Astrocyte (in vitro differentiated cells and primary cell): Measurements from ENCODE around the gene FHL3. TPM values are rescaled to one million over a fixed set of nuclear protein-coding genes. Genes with fewer than 3 reads are reported as not detected.
A peak's percentile ranks its signal among the peaks of the same experiment; 100 is the strongest.

ENCODE experiments used
- DNase-seq: peaks from one replicate; pipeline ENCODE4 v3.0.0-alpha.2; 2010; ENCODE audit warnings: low read depth
- FAIRE-seq: peaks from 2 replicates; lab custom pipeline; 2011; peaks lifted over from hg19 to GRCh38; lab: Jason Lieb, UNC
- H2AFZ ChIP-seq: 2 replicates; pipeline ENCODE4 v1.6.0; 2012; ENCODE audit warnings: low read depth, low read length, inconsistent platforms
- H3K27ac ChIP-seq: 2 replicates; pipeline ENCODE4 v1.5.1; 2011; ENCODE audit warnings: low read depth, low read length, inconsistent platforms
- H3K27me3 ChIP-seq: 2 replicates; pipeline ENCODE4 v1.6.0; 2011; ENCODE audit warnings: low read length, inconsistent platforms; ENCODE audit not compliant: insufficient read depth
- H3K36me3 ChIP-seq: 2 replicates; pipeline ENCODE4 v1.5.1; 2011; ENCODE audit warnings: low read length, inconsistent platforms; ENCODE audit not compliant: insufficient read depth
- H3K4me1 ChIP-seq: 2 replicates; pipeline ENCODE4 v1.5.1; 2011; ENCODE audit warnings: low read length, inconsistent platforms; ENCODE audit not compliant: insufficient read depth
- H3K4me2 ChIP-seq: 2 replicates; pipeline ENCODE4 v1.6.0; 2012; ENCODE audit warnings: low read length, inconsistent platforms
- H3K4me3 ChIP-seq: 2 replicates; pipeline ENCODE4 v1.5.1; 2011; ENCODE audit warnings: low read depth, mild to moderate bottlenecking, low read length, inconsistent platforms; ENCODE audit not compliant: insufficient read depth
- H3K79me2 ChIP-seq: 2 replicates; pipeline ENCODE4 v1.6.0; 2012; ENCODE audit warnings: mild to moderate bottlenecking, low read length, inconsistent platforms; ENCODE audit not compliant: insufficient read depth
- H3K9ac ChIP-seq: 2 replicates; pipeline ENCODE4 v1.6.0; 2012; ENCODE audit warnings: mild to moderate bottlenecking, low read length, inconsistent platforms
- H3K9me3 ChIP-seq: 2 replicates; pipeline ENCODE4 v1.5.1; 2012; ENCODE audit warnings: low read depth, mild to moderate bottlenecking, low read length, inconsistent platforms; ENCODE audit not compliant: insufficient read depth
- H4K20me1 ChIP-seq: 2 replicates; pipeline ENCODE4 v1.6.0; 2012; ENCODE audit warnings: low read length, inconsistent platforms; ENCODE audit not compliant: insufficient read depth
- H3K27ac Mint-ChIP-seq: one replicate; pipeline ENCODE4 v1.8.0; 2021; ENCODE audit warnings: mild to moderate bottlenecking, mixed read lengths; ENCODE audit not compliant: unreplicated experiment
- H3K27me3 Mint-ChIP-seq: one replicate; pipeline ENCODE4 v1.8.0; 2021; ENCODE audit warnings: low read depth, mixed read lengths; ENCODE audit not compliant: unreplicated experiment
- H3K36me3 Mint-ChIP-seq: one replicate; pipeline ENCODE4 v1.8.0; 2021; ENCODE audit warnings: low read depth, mixed read lengths; ENCODE audit not compliant: unreplicated experiment
- H3K4me1 Mint-ChIP-seq: one replicate; pipeline ENCODE4 v1.8.0; 2021; ENCODE audit warnings: low read depth, mixed read lengths; ENCODE audit not compliant: unreplicated experiment
- H3K4me3 Mint-ChIP-seq: one replicate; pipeline ENCODE4 v1.8.0; 2021; ENCODE audit warnings: mild to moderate bottlenecking, moderate library complexity, mixed read lengths; ENCODE audit not compliant: unreplicated experiment
- H3K9me3 Mint-ChIP-seq: one replicate; pipeline ENCODE4 v1.8.0; 2021; ENCODE audit warnings: mild to moderate bottlenecking, mixed read lengths; ENCODE audit not compliant: unreplicated experiment
- CTCF ChIP-seq: IDR thresholded peaks from 2 replicates; pipeline ENCODE4 v1.5.1; 2011; ENCODE audit warnings: low read depth, mild to moderate bottlenecking, inconsistent platforms, low read length, moderate library complexity; ENCODE audit not compliant: insufficient read depth
- EZH2 ChIP-seq: IDR thresholded peaks from 2 replicates; pipeline ENCODE4 v1.6.1; 2012; ENCODE audit warnings: mild to moderate bottlenecking, low read length, inconsistent platforms; ENCODE audit not compliant: insufficient read depth
- total RNA-seq: library from RNA; stranded (reverse); gene quantifications from 2 replicates; pipeline ENCODE4 v1.2.1, GENCODE V29; 2021

FHL3 gene
- total RNA-seq, 1 donor from 2014 or later = 107 TPM

- peak overlapping the region; percentile 97 for H3K27ac ChIP-seq
- no peaks in the 10 kb centered on the region for H3K27me3 ChIP-seq
- no peaks in the 10 kb centered on the region for H3K9me3 ChIP-seq
- H3K9me3 Mint-ChIP-seq = no peaks in the 10 kb centered on the region
- peak overlapping the region; percentile 80 for H3K4me2 ChIP-seq
- H3K4me3 Mint-ChIP-seq = peak overlapping the region; percentile 82
- H3K79me2 ChIP-seq = peaks cover 82% of the 10 kb centered on the region
- no peak for FAIRE-seq
- peaks cover 15% of the 10 kb centered on the region for H3K36me3 ChIP-seq
- peaks cover 20% of the 10 kb centered on the region for H3K36me3 Mint-ChIP-seq
- H3K9ac ChIP-seq = peak overlapping the region; percentile 83
- H2AFZ ChIP-seq = no peak overlapping the region
- H3K4me1 Mint-ChIP-seq = peaks cover 62% of the 10 kb centered on the region
- H3K4me1 ChIP-seq = peaks cover 73% of the 10 kb centered on the region
- peak overlapping the region; percentile 31 for H3K4me3 ChIP-seq
- TF ChIP-seq CTCF (no peak), EZH2 (no peak)
- no peak for DNase-seq
- H4K20me1 ChIP-seq = peaks cover 27% of the 10 kb centered on the region
- peak overlapping the region; percentile 100 for H3K27ac Mint-ChIP-seq
- H3K27me3 Mint-ChIP-seq = no peaks in the 10 kb centered on the region
Observed at GRCh38 chr1:38000233-38000528, 5.1 kb downstream of the FHL3 start.

GRCh38 chr1:37999430-38000232 is 5.7 kb downstream of the FHL3 start:
- Histone ChIP-seq H3K79me2 (peaks cover 79% of the 10 kb centered on the region), H3K9ac (peak overlapping the region; percentile 83), H3K4me3 (peak overlapping the region; percentile 31), H4K20me1 (peaks cover 25% of the 10 kb centered on the region), H3K4me2 (peak overlapping the region; percentile 80), H3K9me3 (no peaks in the 10 kb centered on the region), H3K27me3 (no peaks in the 10 kb centered on the region), H3K27ac (peak overlapping the region; percentile 97), H2AFZ (no peak overlapping the region), H3K36me3 (peaks cover 21% of the 10 kb centered on the region), H3K4me1 (peaks cover 73% of the 10 kb centered on the region)
- no peak for TF ChIP-seq EZH2
- TF ChIP-seq CTCF = no peak
- Mint-ChIP-seq H3K27me3 (no peaks in the 10 kb centered on the region), H3K9me3 (no peaks in the 10 kb centered on the region), H3K4me1 (peaks cover 66% of the 10 kb centered on the region), H3K36me3 (peaks cover 22% of the 10 kb centered on the region), H3K4me3 (peak overlapping the region; percentile 82), H3K27ac (peak overlapping the region; percentile 100)
- no peak for FAIRE-seq
- peak; percentile 63 for DNase-seq

- Histone ChIP-seq H3K36me3 (peaks cover 21% of the 10 kb centered on the region), H2AFZ (no peak overlapping the region), H3K9ac (peak overlapping the region; percentile 83), H4K20me1 (peaks cover 18% of the 10 kb centered on the region), H3K27ac (peak overlapping the region; percentile 97), H3K27me3 (no peaks in the 10 kb centered on the region), H3K4me1 (peaks cover 70% of the 10 kb centered on the region), H3K4me2 (peak overlapping the region; percentile 80), H3K9me3 (no peaks in the 10 kb centered on the region), H3K79me2 (peaks cover 73% of the 10 kb centered on the region), H3K4me3 (peak overlapping the region; percentile 27)
- peak overlapping the region; percentile 100 for H3K27ac Mint-ChIP-seq
- DNase-seq (no peak), FAIRE-seq (no peak)
- H3K36me3 Mint-ChIP-seq = peaks cover 17% of the 10 kb centered on the region
- H3K4me3 Mint-ChIP-seq = peak overlapping the region; percentile 82
- no peaks in the 10 kb centered on the region for H3K27me3 Mint-ChIP-seq
- TF ChIP-seq CTCF (no peak), EZH2 (no peak)
- H3K4me1 Mint-ChIP-seq = peaks cover 66% of the 10 kb centered on the region
- H3K9me3 Mint-ChIP-seq = no peaks in the 10 kb centered on the region
Observed at GRCh38 chr1:37998913-37999429, 6.3 kb downstream of the FHL3 start.
